HCEC 1CT (cell line): ENCODE data around the gene DIDO1.

ENCODE experiments used
- DNase-seq: peaks from one replicate; pipeline ENCODE4 v3.0.0-alpha.2; 2017

DIDO1 gene

GRCh38 chr20:62889871-62890270, 36.4 kb downstream of the DIDO1 start:
- DNase-seq = no peak

GRCh38 chr20:62889411-62889810, 36.9 kb downstream of the DIDO1 start:
- DNase-seq = no peak

GRCh38 chr20:62888910-62889309, 37.4 kb downstream of the DIDO1 start:
- DNase-seq = no peak

- no peak for DNase-seq
These were observed 37.9 kb downstream of the DIDO1 start for GRCh38 chr20:62888406-62888805.

GRCh38 chr20:62887860-62888239, 38.5 kb downstream of the DIDO1 start:
- no peak for DNase-seq

- DNase-seq = peak; percentile 94
These were observed 39.0 kb downstream of the DIDO1 start for GRCh38 chr20:62887152-62887859.

GRCh38 chr20:62886709-62887058, 39.6 kb downstream of the DIDO1 start:
- DNase-seq = no peak

- DNase-seq = peak; percentile 16
These were observed 40.2 kb downstream of the DIDO1 start for GRCh38 chr20:62885896-62886708.

GRCh38 chr20:62885046-62885895, 41.0 kb downstream of the DIDO1 start:
- no peak for DNase-seq

GRCh38 chr20:62884556-62884955, 41.7 kb downstream of the DIDO1 start:
- no peak for DNase-seq

- DNase-seq = no peak
These were observed 43.9 kb downstream of the DIDO1 start for GRCh38 chr20:62882426-62882825.

GRCh38 chr20:62881662-62882395, 44.5 kb downstream of the DIDO1 start:
- DNase-seq = no peak

- DNase-seq = no peak
These were observed 45.2 kb downstream of the DIDO1 start for GRCh38 chr20:62880935-62881661.

- no peak for DNase-seq
These were observed 46.0 kb downstream of the DIDO1 start for GRCh38 chr20:62880147-62880934.

GRCh38 chr20:62879275-62880146, 46.8 kb downstream of the DIDO1 start:
- no peak for DNase-seq

- no peak for DNase-seq
These were observed 47.9 kb downstream of the DIDO1 start for GRCh38 chr20:62878244-62879038.

GRCh38 chr20:62876902-62877816, 49.1 kb downstream of the DIDO1 start:
- no peak for DNase-seq

GRCh38 chr20:62876501-62876901, 49.8 kb downstream of the DIDO1 start:
- no peak for DNase-seq
